ACHN (cell line): ENCODE data around the gene EGFR.
A peak's percentile ranks its signal among the peaks of the same experiment; 100 is the strongest.

Experiments
- DNase-seq: peaks from one replicate; pipeline ENCODE4 v3.0.0-alpha.2; 2015
- in situ Hi-C: cut with HindIII; loops from 2 replicates; pipeline ENCODE4 v1.10.0; 2017; ENCODE audit warnings: low sequenced_read_pairs, low pct_ligation_motif_present, low pct_unique_long_range_greater_than_20kb

EGFR gene

DNA sequence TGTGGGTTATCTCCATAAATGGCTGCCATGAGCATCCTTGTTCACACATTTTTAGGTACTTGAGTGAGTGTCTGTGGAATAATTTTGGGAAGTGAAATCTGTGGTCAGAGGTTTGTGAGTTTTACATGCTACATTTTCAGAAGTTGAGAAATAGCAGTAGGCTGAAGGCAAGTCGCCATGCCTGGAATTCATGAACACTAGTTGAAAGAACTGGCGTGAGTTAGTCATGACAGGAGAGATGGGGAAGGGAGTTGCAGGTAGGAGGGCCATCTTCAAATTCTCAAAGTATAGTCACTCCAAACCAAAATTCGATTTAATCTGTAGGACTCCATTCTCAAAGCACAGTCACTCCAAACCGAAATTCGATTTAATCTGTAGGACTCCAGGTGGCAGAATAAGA lies 89.6 kb downstream of the EGFR start:
- no peak for DNase-seq
- in situ Hi-C loops: no loop called here

DNA sequence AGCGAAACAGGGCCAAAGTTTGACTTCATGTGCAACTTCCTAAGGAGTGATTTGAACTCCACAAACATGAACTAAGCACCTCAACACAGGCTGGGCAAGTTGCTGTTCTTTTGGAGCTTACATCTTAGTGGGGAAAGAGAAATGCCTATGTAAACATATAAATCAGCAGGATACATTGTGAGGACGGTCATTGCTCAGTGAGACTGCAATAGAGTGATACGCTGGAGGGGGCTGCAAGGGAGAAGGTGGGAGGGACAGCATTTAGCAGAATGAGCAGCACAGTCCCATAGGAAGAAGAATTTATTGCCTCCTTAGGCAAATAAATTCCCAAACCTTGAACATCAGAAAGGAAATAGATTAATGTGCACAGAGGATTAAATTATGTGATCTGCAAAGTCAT lies 90.0 kb downstream of the EGFR start:
- in situ Hi-C loops: no loop called here
- DNase-seq: no peak

DNA sequence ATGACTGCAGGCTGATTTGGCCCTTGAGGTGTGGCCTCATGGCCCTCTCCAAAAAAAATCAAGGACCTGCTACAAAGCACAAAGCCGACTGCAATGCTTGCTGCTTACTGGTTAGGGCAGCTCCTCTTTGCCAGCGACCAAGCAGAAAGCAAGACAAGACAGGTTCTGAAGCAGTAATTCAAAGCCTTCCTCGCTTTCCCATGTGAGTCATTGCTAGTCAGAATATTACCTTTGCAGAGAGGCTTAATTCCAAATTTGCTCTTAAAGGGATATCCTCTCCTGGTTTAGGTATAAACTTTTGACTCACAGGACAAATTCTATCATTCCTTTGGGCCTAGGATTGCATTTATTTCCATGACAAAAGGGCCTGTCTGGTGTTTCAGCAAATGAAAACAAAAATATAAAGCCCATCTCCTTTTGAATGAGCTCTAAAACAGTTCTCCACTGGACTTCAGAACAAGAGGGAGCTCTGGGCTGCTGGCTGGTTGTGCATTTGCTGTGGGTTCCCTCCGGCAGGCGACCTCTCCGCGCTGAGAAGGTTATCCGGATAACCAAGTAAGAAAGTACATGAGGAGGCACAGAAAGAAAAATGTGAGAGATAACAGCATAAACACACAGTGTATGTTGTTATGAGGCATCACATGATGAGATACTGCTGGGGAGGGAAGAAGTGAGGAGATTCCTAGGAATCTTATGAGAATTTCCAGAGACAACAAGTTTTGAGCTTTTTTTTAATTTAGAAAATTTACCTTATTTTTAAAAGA lies 90.8 kb downstream of the EGFR start:
- peak; percentile 37 for DNase-seq
- in situ Hi-C loops: no loop called here

DNA sequence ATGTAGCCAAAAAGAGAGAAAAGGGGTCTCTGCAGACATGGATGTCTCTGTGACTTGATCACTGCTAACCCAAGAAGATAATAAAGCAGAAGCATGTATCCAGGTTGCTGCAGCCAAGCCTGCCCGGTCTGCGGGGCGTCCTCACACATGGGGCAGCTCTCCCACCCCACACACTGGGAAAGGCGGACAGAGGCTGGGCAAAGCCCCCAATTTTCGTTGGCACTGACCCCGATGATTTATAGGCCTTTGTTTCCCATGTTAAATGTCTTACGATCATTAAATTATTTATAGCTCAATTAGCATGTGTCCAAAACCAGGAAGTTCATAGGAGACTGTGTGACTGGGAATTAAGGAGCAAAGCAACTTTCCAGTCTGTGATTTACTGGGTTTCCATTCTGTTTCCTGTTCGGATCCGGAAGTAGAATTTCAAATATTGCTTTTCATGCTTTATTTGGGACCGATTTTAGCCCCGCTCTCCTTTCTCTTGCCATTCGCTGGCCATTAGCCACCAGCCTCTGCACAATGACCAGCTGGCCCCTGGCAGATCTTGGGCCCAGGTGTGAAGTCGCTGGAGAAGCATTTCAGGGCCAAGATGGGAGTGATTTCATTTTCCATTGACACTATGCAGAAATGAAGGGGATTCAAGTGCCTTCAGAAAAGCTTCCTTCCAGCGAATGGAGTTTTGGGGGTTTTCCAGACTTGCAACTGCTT lies 91.6 kb downstream of the EGFR start:
- no peak for DNase-seq
- in situ Hi-C loops: no loop called here

DNA sequence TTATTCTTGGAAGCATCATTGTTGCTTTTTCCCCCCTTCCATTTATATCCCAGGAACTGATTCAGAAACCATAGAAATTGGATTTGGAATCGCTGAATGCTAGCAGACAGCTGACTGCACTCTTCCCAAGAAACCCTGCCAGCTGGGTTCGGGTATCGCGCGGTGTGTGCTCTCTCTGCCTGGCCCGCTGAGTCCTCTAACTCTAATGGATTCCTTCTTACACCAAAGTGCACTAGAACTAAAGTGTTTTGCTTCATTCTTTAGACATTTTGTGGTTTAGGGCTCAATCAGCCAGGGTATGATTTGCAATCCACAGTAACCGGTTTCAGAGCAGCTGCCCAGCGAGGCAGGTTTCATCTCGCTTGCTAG lies 92.2 kb downstream of the EGFR start:
- in situ Hi-C loops: no loop called here
- DNase-seq: peak; percentile 64

DNA sequence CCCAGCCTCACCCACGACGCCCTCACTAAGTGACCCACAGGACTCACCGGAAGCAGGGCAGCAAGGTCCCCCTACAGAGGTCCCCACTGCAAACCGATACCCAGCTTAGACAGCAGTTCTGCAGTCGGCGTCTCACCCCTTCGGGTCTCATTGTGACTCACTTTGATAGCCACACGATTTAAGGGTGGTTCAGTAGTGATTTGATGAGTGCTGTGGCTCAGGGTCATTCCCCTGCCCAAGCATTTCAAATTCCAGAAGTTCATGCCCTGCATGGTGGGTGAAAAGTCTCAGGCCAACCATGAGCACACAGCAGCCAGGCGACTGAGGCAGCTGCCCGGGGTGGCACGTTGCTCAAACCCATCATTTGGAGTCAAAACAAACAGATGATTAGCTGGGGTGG lies 93.2 kb downstream of the EGFR start:
- in situ Hi-C loops: no loop called here
- no peak for DNase-seq

DNA sequence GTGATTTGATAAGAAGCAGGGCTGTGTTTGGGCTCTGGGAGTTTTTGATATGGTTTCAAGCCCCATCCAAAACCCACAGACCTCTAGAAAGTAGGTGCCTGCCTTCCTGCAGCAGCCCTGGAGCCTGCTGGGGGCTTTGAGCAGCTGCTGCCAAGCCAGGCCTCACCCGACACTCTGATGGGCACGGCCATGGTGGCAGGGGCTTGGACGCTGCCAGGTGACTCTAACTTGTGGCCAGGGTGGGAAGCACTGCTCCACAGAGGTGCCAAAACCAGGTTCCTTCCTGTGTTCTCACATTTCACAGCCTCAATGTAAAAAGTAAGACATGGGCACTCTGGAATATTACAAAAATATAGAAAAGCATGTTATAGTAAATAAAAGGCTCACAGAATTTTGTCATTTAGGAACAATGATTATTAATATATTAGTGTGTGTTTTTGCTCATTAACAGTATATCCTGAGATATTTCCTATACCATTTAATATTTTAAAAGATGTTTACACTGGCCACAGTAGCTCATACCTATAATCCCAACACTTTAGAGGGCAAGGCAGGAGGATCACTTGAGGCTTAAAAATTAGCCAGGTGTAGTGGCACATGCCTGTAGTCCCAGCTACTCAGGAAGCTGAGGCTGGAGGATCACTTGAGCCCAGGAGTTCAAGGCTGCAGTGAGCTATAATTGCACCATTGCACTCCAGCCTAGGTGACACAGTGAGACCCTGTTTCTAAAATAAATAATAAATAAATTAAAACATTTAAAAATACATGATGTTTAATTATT lies 95.1 kb downstream of the EGFR start:
- no peak for DNase-seq
- in situ Hi-C loops: no loop called here

DNA sequence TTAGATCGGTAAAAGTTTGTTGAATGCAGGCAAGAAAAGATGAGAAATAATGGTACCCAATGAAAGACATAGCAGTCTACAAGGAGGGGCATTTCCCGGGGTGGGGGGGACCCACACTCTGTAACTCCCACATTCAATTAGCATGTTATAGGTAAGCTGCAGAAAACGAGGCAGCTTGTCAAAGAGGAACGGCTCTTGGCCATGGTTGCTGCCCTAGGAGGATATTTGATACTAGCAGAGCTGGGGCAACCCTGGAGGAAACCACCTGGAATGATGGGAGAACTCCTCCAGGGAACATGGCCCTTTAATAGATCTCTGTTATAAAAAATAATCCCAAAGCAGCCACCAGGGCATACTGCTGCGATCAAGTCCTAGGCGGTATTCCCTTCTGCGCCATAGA lies 98.5 kb downstream of the EGFR start:
- no peak for DNase-seq
- in situ Hi-C loops: no loop called here

DNA sequence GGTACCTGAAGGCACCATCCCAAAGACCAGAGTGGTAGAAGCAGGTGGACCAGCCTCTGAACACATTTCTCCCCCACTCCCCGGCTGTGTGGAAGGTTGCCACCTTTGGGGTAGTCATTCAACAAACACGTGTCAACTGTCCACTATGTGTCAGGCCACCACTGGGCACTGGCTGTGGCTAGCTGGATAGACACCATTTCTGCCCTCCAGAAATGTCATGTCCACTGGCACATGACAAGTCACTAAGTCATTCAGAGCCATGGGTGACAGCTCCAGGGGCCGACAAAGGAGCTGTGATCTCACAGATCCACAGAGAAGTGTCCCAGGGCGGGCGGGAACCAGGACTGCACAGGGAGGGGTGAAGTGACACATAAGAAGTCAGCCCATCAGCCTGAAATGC lies 99.6 kb downstream of the EGFR start:
- in situ Hi-C loops: no loop called here
- DNase-seq: no peak

DNA sequence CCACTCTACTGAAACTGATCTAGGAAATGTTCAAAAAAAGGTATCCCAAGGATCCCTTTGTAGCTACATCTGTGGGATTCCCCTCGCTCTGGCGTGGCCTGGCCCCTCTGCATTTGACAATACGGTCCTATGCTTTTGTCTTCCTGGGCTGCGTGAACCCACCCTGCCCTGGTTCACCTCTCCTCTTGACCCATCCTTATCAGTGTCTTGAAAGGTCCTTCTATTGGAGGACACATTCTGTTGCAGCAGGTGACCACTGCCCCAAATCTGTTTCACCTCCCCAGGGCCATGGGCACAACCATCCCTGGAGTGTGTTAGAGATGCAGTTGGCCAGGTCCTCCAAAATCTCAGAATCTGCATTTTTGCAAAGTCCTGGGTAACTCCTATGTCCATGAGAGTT lies 100.8 kb downstream of the EGFR start:
- in situ Hi-C loops: no loop called here
- no peak for DNase-seq

DNA sequence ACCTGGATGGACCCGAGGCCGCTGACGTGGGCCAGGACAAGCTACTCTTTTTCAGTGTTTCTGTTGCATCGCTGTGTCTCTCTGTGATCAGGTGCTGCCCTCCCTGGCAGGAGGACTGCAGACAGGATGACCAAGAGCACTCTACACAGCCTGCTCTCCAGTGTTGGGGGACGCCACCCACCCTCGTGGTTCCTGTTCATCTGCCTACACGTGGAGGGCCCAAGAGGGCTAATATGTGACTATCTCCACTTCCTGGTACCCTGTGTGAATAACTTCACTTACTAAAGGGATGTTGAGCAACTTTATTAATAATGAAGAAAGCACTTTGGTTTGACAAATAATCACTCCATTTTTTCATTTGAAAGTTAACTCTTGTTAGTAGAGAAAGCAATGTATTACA lies 101.3 kb downstream of the EGFR start:
- no peak for DNase-seq

DNA sequence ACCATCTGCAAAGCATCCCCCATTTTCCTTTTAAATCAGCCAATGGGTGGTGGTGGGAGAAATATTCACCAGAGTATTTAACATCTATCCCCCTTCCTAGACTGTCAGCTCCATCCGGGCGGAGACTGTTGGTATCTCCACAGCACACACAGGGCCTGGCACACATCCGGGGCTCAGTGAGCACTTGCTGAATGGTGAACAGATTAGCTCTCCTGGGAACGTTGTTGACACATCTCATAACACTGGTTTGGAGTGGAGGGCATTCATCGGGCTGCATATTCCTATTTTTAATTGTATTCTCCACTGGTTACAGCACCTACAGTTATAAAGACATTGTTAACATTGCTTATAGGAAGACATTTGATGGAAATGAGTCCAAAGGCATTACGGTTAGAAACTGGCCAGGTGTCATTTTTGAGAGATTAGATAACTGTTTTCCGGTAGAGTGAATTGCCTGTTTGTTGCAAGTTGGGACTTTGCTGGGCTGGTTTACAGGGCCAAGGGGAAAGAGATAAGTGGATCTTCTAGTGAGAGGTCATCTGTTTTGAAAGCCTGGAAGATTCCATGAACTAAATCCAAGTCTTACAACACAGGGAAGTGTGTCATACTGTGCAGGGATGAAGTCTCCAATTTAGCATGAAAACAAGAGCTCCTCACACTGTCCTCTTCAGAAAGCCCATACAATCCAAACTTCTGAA lies 101.8 kb downstream of the EGFR start:
- DNase-seq: no peak
- in situ Hi-C loops: no loop called here

More for the DNA sequence above, 101.3 kb downstream of the EGFR start:
- in situ Hi-C loops: no loop called here

DNA sequence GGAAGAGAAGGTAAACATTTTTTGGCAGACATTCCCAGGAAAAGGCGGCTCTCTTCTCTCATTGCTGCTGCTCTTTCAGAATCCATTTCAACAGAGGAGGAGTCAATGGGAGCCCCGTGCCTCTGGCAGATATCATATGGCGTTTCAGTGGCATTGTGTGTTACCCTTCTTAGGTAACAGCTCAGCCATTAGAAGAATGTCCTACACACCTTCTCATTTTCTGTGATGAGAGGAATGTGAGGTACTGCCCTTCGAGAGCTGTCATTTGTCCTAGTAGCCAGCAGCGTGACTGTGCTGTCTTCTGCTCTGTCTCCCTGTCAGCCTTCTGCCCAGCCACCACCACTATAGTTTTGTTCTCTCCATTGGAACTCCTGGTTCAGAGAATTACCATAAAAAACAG lies 102.4 kb downstream of the EGFR start:
- no peak for DNase-seq
- in situ Hi-C loops: no loop called here

DNA sequence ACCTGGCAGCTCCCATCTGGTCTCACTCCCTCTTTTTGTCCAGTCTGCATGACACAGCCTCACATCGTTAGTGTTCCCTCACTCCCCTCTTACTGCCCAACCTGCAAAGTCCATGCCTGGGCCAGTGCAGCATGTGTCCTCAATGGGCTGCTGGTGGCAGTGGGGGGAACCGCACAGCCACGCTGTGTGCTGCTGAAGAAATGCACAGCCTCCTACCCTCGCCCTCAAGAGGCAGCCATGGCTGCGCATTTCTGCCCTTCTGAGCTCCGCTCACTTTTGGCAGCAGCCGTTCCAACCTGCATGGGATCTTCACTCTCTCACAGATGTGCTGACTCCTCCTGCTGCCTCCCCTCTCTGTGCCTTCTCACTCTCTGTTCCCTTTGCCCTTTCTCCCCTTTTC lies 103.4 kb downstream of the EGFR start:
- in situ Hi-C loops: no loop called here
- DNase-seq: no peak

DNA sequence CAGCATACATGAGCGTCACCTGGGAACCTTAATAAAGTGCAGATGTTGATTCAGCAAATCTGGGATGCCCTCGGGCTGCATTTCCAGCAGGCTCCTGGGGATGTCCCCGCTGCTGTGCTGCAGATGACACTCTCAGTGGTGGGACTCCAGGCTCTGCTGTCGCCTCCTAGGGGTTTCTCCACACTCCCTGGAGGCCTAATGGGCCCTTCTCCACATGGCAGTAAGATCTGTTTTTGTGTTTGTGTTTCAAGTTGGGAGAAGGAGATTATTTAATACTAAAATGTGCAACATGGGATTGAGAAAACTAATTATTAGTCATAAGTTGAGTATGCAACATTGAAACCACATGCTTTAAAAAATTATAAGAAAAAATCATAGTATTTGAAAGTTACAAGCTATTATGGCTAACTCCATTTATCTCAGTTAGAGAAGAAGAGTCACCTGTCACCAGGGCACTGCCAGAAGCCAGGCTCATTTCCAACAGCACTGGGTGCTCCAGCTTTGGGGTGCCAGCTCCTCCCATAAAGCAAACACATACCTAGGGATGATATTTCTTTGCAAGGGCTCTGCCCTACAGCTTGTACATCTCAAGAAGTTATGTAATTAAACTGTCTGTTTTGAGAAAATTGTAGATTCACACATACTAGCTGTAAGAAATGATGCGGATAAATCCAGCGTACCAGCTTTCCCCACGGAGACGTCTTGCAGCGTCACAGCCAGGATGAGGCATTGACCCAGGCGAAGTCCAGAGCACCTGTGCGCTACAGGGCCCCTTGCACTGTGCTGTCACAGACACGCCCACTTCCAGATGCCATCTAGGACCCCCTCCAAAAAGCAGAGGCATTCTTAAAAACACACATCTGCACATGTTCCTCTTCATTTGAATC lies 106.4 kb downstream of the EGFR start:
- no peak for DNase-seq
- in situ Hi-C loops: no loop called here

DNA sequence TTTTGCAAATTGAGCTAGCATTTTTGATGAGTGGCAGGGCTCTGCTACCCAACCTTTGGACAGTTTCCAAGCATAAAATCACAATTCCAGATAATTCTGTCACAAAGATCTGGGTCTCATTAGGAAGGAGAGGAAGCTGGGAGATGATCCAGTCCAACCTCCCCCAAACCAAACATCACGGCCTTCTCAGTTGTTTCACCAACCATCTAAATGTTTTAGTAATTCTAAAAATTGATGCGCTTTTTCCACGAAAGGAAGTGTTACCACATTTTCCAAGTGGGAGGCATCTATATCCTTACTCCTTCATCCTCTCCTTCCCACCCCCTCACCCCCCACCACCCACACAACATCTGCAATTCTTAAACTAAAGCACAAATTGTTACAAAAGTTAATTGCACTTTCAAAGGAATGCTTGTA lies 108.3 kb downstream of the EGFR start:
- in situ Hi-C loops: no loop called here
- DNase-seq: no peak

DNA sequence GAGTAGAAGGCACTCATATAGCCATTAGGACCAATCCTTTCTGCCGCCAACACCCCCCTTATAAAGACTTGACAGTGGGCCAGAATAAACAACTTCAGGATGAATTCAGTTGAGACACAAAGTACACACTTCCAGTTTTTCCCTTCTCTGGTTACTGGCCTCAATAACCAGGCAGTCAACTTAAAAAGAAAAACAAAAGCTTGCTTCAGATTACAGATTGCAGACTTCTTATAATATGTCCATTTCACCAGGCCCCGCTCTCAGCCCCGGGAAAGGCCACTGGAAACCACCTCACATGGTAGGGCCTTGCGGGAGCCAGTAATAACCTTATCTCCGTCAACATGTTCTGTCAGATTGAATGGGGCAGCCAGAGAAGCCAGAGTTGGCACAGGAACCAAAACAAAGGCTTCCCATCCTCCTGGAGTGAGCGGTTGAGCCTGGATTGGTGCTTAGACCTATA lies 108.8 kb downstream of the EGFR start:
- no peak for DNase-seq
- in situ Hi-C loops: no loop called here
